ENCODE measurements around the gene TRAK2. TPM values are rescaled to one million over a fixed set of nuclear protein-coding genes. Genes with fewer than 3 reads are reported as not detected.

TRAK2 gene
- total and polyA plus RNA-seq, 2 of the 13 experiments (the other 11 are each of a cell fraction or from before 2014, with no cell fraction given): 7.7 to 21.0 TPM

DNA sequence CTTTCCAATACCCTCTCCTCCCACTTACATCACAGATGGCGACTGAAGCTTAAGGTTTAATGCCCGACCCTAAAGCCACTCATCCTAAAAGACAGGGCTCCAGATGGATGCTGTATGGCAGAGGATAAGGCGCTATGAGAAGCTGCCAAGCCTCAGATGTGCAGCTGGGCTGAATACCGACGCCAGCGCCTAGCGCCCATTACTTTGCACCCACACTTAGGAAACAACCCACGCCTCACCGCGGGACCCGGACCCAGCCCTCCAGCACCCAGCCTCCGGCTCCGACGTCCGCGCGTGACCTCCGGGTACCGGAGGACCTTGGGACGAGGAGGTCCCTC is 335 bp downstream of the TRAK2 start:
- Histone ChIP-seq H3K36me3 (replicated peaks in 1 of 2; ENCODE audit: control insufficient read depth in 1 of 2, insufficient read depth in 2 of 2, low read length in 2 of 2) (no peaks in the 10 kb centered on the region), H3K79me2 (ENCODE audit: insufficient read depth, low read length) (peaks cover 30% of the 10 kb centered on the region), H3K27ac (ENCODE audit: extremely low read length, insufficient read depth, low read length) (peak overlapping the region; percentile 81), H3K9ac (ENCODE audit: insufficient read depth, low read depth, low read length) (peak overlapping the region; percentile 86), H3K27me3 (ENCODE audit: control insufficient read depth in 1 of 2, insufficient read depth in 2 of 2, low read length in 2 of 2) (no peaks in the 10 kb centered on the region; a peak in 2 of 5 replicates), H4K20me1 (ENCODE audit: insufficient read depth, low read length) (no peaks in the 10 kb centered on the region), H3K4me1 (ENCODE audit: insufficient read depth, low read length) (peaks cover 77% of the 10 kb centered on the region), H2AFZ (ENCODE audit: low read length) (peak overlapping the region; percentile 58), H3K4me2 (ENCODE audit: low read depth, low read length) (peak overlapping the region; percentile 80), H3K9me3 (ENCODE audit: low read length) (no peaks in the 10 kb centered on the region), H3K4me3 (replicated peaks in 1 of 3; ENCODE audit: insufficient read depth in 1 of 3, low read depth in 2 of 3, low read length in 3 of 3) (peak overlapping the region; percentile 87 to 100 (median 99))
- DNase-seq (ENCODE audit: low spot score): no peak
- WGBS (ENCODE audit: low lambda C conversion rate): 0% methylated on average over 12 of the region's 20 CpGs
- BruUV-seq (replicated peaks): no TSS peak
- POLR2A ChIA-PET: interaction anchor here (0.6 to 2.4 kb wide), 15 partner anchors 10 to 941 kb away, joined by 3 to 20 read pairs (median 4); partner anchors contain the start of gene ALS2
- peak; percentile 33 for ATAC-seq
- CTCF ChIA-PET (ENCODE audit: low intra/inter-chr PET ratio, low total read pairs): no interaction called here
- FAIRE-seq: no peak
- intact Hi-C loops (cut with micrococcal nuclease; ENCODE audit: unreplicated experiment): loop anchor here (2.0 to 5.0 kb wide), 3 partner anchors 44 to 219 kb away; partner anchors contain the start of gene TMEM237
- in situ Hi-C loops (cut with HindIII; ENCODE audit: extremely low pct_ligation_motif_present, low pct_unique_long_range_greater_than_20kb): no loop called here
- peak; percentile 59; the same call in 1 of the 2 replicates for TF ChIP-seq SP2 (CRISPR knock-in tag; IDR thresholded peaks at IDR 0.05)
- TF ChIP-seq HHEX (CRISPR knock-in tag; IDR thresholded peaks at IDR 0.05): no peak
- no peak for TF ChIP-seq ZNF7 (CRISPR knock-in tag; IDR thresholded peaks at IDR 0.05)
- TF ChIP-seq, protein P1, sequence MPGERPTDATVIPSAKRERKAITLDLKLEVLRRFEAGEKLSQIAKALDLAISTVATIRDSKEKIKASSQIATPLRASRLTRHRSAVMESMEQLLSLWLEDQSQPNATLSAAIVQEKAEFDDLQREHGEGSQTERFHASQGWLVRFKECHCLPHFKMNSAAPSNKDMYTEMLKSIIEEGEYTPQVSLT (CRISPR knock-in tag; IDR thresholded peaks at IDR 0.05; ENCODE audit: borderline replicate concordance, low read depth): 0 out of 2 replicates have a peak, but pooled peaks have one; percentile 49
- TF ChIP-seq, protein P2, sequence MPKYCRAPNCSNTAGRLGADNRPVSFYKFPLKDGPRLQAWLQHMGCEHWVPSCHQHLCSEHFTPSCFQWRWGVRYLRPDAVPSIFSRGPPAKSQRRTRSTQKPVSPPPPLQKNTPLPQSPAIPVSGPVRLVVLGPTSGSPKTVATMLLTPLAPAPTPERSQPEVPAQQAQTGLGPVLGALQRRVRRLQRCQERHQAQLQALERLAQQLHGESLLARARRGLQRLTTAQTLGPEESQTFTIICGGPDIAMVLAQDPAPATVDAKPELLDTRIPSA (CRISPR knock-in tag; IDR thresholded peaks at IDR 0.05; ENCODE audit: borderline replicate concordance): 0 out of 2 replicates have a peak, but pooled peaks have one; percentile 92
- TF ChIP-seq KLF11 (CRISPR knock-in tag; IDR thresholded peaks at IDR 0.05): no peak
- peak; percentile 16; the same call in 1 of the 2 replicates for TF ChIP-seq ZNF567 (CRISPR knock-in tag; IDR thresholded peaks at IDR 0.05; ENCODE audit: borderline replicate concordance)
- TF ChIP-seq GZF1 (CRISPR knock-in tag; IDR thresholded peaks at IDR 0.05): 0 out of 2 replicates have a peak, but pooled peaks have one; percentile 65
- peak; percentile 5; the same call in 1 of the 2 replicates for TF ChIP-seq ATF7-NPFF (CRISPR knock-in tag; IDR thresholded peaks at IDR 0.05; ENCODE audit: low read depth)
- TF ChIP-seq ZFYVE20 (CRISPR knock-in tag; IDR thresholded peaks at IDR 0.05; ENCODE audit: borderline replicate concordance, low read depth): 0 out of 2 replicates have a peak, but pooled peaks have one; percentile 40
- TF ChIP-seq SRY (CRISPR knock-in tag; IDR thresholded peaks at IDR 0.05): peak; percentile 51; the same call in 1 of the 2 replicates
- TF ChIP-seq, protein P3, sequence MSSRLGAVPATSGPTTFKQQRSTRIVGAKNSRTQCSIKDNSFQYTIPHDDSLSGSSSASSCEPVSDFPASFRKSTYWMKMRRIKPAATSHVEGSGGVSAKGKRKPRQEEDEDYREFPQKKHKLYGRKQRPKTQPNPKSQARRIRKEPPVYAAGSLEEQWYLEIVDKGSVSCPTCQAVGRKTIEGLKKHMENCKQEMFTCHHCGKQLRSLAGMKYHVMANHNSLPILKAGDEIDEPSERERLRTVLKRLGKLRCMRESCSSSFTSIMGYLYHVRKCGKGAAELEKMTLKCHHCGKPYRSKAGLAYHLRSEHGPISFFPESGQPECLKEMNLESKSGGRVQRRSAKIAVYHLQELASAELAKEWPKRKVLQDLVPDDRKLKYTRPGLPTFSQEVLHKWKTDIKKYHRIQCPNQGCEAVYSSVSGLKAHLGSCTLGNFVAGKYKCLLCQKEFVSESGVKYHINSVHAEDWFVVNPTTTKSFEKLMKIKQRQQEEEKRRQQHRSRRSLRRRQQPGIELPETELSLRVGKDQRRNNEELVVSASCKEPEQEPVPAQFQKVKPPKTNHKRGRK (CRISPR knock-in tag; IDR thresholded peaks at IDR 0.05): peak; percentile 61; the same call in 1 of the 2 replicates
- peak; percentile 6 for TF ChIP-seq TEAD3 (CRISPR knock-in tag; optimal IDR thresholded peaks at IDR 0.05; ENCODE audit: borderline replicate concordance)
- 0 out of 2 replicates have a peak, but pooled peaks have one; percentile 23 for TF ChIP-seq U2AF2 (IDR thresholded peaks at IDR 0.05; ENCODE audit: low read depth, low read length)
- TF ChIP-seq, protein P4, sequence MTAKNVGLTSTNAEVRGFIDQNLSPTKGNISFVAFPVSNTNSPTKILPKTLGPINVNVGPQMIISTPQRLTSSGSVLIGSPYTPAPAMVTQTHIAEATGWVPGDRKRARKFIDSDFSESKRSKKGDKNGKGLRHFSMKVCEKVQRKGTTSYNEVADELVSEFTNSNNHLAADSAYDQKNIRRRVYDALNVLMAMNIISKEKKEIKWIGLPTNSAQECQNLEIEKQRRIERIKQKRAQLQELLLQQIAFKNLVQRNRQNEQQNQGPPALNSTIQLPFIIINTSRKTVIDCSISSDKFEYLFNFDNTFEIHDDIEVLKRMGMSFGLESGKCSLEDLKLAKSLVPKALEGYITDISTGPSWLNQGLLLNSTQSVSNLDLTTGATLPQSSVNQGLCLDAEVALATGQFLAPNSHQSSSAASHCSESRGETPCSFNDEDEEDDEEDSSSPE (CRISPR knock-in tag; IDR thresholded peaks at IDR 0.05): no peak; the same call in 1 of the 2 replicates
- 0 out of 2 replicates have a peak, but pooled peaks have one; percentile 84 for TF ChIP-seq ZNF713 (CRISPR knock-in tag; IDR thresholded peaks at IDR 0.05)
- no peak for TF ChIP-seq ZNF329 (CRISPR knock-in tag; IDR thresholded peaks at IDR 0.05; ENCODE audit: low read depth)
- TF ChIP-seq ZNF749 (CRISPR knock-in tag; IDR thresholded peaks at IDR 0.05; ENCODE audit: borderline replicate concordance): peak; percentile 14; the same call in 1 of the 2 replicates

Measured in HepG2 (cell line).